ENCODE data around the gene DGCR2. TPM values are rescaled to one million over a fixed set of nuclear protein-coding genes. Genes with fewer than 3 reads are reported as not detected.

The DGCR2 gene
- total RNA-seq, 1 experiment from 2014 or later = 29.3 TPM

DNA sequence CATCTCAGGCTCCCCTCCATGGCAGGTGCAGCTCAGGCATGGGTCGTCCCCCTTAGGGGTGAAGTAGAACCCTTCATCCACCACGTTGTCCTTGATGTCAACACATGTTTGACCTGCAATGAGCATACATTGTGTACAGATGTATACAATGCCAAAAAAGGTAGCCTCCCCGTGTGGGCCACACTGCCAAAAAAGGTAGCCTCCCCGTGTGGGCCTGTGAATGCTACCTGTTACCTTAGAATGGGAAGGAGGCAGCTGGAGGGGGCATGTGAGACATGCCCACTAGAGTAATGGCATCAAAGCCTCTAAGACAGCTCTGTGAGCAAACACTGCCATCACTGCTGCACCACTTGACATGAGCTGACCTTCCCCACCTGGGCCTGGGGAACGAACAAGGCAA lies 73.7 kb downstream of the DGCR2 start:
- Histone ChIP-seq H3K9me3 (replicated peaks) (no peaks in the 10 kb centered on the region), H3K4me1 (no peaks in the 10 kb centered on the region), H3K36me3 (peaks cover 20% of the 10 kb centered on the region), H3K4me3 (no peak overlapping the region), H3K27ac (no peak overlapping the region), H3K27me3 (no peaks in the 10 kb centered on the region)
- no peak for DNase-seq

DNA sequence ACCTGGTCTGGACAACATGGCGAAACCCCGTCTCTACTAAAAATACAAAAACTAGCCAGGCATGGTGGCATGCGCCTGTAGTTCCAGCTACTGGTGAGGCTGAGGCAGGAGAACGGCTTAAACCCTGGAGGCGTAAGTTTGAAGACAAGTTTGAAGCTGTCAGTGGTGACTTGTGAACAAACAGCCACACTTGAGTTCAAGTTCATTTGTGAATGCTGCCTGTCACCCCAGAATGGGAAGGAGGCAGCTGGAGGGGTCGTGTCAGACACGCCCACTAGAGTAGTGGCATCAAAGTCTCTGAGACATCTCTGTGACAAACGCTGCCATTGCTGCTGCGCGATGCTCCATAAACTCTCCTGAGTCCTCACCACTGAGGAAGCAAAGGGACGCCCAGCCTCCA lies 74.2 kb downstream of the DGCR2 start:
- H3K9me3 ChIP-seq (replicated peaks) = no peaks in the 10 kb centered on the region
- no peaks in the 10 kb centered on the region for H3K4me1 ChIP-seq
- no peaks in the 10 kb centered on the region for H3K27me3 ChIP-seq
- H3K27ac ChIP-seq = no peak overlapping the region
- DNase-seq = no peak
- peaks cover 20% of the 10 kb centered on the region for H3K36me3 ChIP-seq
- H3K4me3 ChIP-seq = no peak overlapping the region

DNA sequence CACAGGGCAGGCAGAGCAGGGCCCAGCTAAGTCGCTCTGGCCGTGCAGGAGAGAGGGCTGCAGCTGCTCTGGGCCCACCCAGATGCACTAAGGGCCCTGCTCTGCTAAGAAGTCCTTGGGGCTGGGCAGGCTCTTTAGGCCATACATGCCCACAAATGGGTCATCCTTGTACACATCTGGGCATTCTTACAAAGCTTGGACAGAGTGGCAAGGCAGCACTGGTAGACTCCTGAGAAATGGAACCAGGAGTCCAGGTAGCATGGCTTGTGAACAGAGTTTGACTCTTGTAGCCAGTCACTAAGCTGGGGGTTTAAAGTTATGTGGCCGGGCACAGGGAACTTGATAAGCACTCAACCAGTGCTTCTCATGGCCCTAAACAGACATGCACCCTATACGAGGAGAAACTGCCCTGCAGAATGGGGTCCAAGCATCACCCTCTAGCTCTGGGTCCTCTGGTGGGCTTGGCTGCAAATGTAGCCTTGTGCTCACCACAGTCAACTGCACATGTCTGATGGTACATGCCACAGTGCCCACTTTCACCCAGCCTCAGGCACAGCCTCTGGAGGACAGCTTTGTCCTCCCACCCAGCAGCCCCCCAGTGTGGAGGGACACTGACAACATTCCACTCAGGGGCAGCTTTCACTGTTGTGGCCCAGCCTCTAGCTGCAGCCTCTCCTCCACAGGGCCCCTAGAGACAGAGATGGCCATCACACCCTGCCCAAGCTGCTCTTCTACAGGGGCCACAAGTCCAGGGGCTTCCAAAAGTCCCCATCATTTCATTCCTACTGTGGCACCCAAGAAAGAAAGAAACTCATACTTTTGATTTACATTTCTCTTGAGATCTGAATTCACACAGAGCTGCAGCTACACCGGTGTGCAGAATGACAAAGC lies 75.2 kb downstream of the DGCR2 start:
- DNase-seq = no peak
- H3K4me1 ChIP-seq = no peaks in the 10 kb centered on the region
- H3K36me3 ChIP-seq = peaks cover 20% of the 10 kb centered on the region
- H3K4me3 ChIP-seq = no peak overlapping the region
- H3K27ac ChIP-seq = no peak overlapping the region
- no peaks in the 10 kb centered on the region for H3K9me3 ChIP-seq (replicated peaks)
- no peaks in the 10 kb centered on the region for H3K27me3 ChIP-seq

DNA sequence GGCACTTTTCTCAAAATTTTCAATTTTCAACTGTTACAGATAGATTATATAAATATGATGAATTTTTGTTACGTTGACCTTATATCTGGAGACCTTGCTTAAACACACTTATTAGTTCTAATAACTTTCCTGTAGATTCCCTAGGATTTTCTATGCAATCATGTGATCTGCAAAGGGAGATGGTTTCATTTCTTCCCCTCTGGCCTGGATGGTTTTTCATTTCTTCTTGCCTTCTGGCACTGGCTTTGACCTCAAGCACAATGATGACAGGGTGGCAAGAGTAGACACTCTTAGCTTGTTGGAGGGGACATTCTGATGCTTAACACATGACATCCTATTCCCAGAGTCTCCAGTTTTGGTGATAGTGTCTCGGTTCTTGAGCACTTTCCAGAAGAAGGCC lies 75.9 kb downstream of the DGCR2 start:
- DNase-seq = no peak
- Histone ChIP-seq H3K27ac (no peak overlapping the region), H3K4me3 (no peak overlapping the region), H3K36me3 (peaks cover 20% of the 10 kb centered on the region), H3K27me3 (no peaks in the 10 kb centered on the region), H3K9me3 (replicated peaks) (no peaks in the 10 kb centered on the region), H3K4me1 (no peaks in the 10 kb centered on the region)

DNA sequence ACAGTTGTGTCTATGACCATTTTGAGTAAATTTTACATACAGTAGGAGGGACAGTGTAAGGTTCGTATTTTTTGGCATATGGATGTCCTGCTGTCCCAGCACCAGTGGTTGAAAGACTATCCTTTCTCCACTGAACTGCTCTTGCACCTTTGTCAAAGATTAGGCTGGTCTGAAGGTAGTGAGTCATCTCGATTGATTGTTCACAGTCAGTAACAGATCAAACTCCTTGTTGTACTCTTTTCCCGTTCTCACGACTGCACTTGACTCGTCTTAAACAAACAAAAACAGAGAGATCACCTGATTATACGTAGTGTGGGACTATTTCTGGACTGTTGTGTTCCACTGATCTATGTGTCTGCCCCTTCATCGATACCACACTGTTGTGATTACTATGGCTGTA lies 77.1 kb downstream of the DGCR2 start:
- no peaks in the 10 kb centered on the region for H3K4me1 ChIP-seq
- no peak overlapping the region for H3K4me3 ChIP-seq
- no peaks in the 10 kb centered on the region for H3K27me3 ChIP-seq
- DNase-seq = no peak
- no peak overlapping the region for H3K27ac ChIP-seq
- H3K9me3 ChIP-seq (replicated peaks) = no peaks in the 10 kb centered on the region
- peaks cover 20% of the 10 kb centered on the region; the same call in 1 of the 2 replicates for H3K36me3 ChIP-seq

DNA sequence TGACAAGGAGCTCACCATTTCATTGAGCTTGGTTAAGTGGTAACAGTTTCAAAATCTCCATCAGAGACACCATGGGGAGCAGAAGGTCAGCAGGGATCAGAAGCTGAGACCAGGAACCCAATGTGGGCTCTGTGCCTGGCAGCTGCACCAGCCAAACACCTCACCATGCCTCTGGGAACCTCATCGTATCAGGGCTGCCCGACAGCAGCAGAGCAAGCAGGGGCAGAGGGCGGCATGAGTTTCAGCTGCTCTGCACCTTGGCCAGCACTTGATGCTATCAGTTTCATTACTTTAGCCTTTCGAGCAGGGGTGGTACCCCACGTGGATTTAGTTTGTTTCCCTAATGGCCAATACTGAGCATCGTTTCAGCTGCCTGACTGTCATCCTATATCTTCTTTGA lies 77.8 kb downstream of the DGCR2 start:
- DNase-seq = no peak
- Histone ChIP-seq H3K9me3 (replicated peaks) (no peaks in the 10 kb centered on the region), H3K4me1 (no peaks in the 10 kb centered on the region), H3K4me3 (no peak overlapping the region), H3K36me3 (peaks cover 20% of the 10 kb centered on the region; the same call in 1 of the 2 replicates), H3K27ac (no peak overlapping the region), H3K27me3 (no peaks in the 10 kb centered on the region)

DNA sequence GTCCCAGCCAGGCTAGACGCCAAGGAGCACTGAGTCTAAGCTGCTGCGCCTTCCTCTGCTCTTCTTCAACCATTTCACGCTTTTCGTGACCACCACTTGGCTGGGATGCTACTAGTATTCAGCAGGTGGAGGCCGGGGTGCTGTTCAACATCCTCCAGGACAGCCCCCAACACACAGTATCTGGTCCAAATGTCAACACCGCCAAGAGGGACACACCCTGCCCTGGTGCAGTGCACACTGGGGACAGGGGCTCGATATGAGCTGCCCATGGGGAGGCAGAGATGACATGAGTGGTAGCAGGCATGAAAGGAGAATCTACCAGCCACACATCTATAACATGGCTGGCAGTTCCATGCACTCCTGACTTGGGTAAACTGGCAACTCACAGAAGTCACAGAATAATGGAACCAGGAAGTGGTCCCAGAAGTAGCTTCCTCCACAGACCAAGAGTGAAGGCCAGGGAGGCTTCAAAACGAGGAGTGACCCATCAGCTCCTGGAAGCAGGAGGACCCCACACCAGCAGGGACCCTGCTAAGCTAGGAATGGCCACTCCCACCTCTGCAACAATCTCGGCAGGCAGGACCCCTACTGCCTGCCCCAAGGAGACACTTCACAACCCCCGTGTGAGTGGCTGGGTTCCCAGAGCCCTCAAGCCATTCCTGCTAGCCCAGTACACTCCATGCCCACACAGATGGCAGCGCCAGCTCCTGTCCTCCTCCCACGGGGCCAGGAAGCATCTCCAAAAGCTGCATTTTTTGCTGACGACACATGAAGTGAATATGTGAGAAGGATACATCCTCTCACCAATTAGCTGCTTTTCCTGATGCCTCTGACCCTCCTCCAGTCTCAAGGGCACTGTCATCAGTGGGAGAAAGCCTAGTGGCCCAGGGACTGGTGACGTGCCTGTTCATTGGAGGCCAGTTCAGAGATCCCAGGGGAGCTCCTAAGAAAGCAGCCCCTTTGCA lies 78.8 kb downstream of the DGCR2 start:
- no peaks in the 10 kb centered on the region for H3K27me3 ChIP-seq
- peaks cover 20% of the 10 kb centered on the region; the same call in 1 of the 2 replicates for H3K36me3 ChIP-seq
- H3K9me3 ChIP-seq (replicated peaks) = no peaks in the 10 kb centered on the region
- no peak overlapping the region for H3K27ac ChIP-seq
- no peak overlapping the region for H3K4me3 ChIP-seq
- no peaks in the 10 kb centered on the region for H3K4me1 ChIP-seq
- no peak for DNase-seq

DNA sequence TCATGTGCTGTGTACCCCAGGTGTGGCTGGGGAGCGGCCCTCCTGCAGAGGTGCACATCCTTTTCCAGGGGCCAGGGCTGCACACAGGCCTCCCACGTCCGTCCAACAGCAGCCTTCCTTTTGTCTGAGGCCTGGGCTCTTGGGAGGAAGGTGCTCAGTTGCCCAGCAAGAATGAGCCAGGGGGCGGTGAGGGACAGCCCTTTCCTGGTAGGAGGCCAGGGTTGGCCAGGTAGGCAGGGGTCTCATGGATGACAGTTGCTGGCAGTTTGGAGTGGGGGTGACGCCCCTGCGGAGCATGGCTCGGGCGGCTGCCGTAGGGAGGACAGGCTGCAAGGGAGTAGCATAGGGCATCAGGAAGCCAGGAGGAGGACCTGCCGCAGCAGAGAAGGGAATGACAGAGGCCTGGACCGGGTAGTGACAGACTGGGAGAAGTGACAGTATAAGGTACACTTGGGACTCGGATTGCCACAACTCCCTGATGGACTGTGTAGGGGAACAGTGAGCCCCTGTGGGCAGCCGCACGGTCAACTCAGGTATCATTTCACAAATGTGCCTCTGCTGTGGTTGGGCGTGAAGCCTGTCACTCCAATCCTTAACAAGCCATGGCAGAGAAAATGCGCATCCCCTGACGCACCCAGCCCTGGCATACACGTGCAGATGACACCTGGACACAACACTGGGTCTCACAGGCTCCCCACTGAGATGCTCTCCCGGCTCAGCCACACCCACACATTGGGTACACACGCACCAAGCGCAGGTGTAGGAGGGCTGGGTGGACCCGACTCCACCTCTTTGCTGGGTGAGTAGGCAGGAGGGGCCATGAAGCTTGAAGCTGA lies 79.7 kb downstream of the DGCR2 start:
- DNase-seq = no peak
- no peaks in the 10 kb centered on the region for H3K9me3 ChIP-seq (replicated peaks)

DNA sequence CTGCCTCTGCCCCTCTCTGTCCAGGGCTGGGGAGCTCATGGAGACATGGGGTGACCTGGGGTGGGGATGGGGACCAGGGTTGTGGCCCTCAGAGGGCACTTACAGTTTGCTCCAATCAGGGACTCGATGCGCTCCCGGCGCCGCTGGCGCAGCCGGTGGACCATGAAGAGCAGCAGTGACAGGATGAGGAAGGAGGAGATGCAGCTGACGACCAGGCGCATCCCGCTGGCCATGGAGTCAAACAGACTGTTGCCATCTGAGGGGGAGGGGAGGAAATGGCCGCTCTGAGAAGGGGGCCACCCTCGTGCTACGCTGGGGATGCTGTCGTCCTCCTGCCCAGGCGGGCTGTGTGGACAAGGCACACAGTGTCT lies 80.5 kb downstream of the DGCR2 start:
- peaks cover 13% of the 10 kb centered on the region; the same call in 1 of the 2 replicates for H3K36me3 ChIP-seq
- DNase-seq = no peak
- no peak overlapping the region for H3K4me3 ChIP-seq
- no peaks in the 10 kb centered on the region for H3K4me1 ChIP-seq
- no peak overlapping the region for H3K27ac ChIP-seq
- H3K27me3 ChIP-seq = no peaks in the 10 kb centered on the region
- no peaks in the 10 kb centered on the region for H3K9me3 ChIP-seq (replicated peaks)

More for the DNA sequence above, 79.7 kb downstream of the DGCR2 start:
- no peak overlapping the region for H3K27ac ChIP-seq
- H3K4me1 ChIP-seq = no peaks in the 10 kb centered on the region
- H3K27me3 ChIP-seq = no peaks in the 10 kb centered on the region
- peaks cover 15% of the 10 kb centered on the region; the same call in 1 of the 2 replicates for H3K36me3 ChIP-seq
- H3K4me3 ChIP-seq = no peak overlapping the region

DNA sequence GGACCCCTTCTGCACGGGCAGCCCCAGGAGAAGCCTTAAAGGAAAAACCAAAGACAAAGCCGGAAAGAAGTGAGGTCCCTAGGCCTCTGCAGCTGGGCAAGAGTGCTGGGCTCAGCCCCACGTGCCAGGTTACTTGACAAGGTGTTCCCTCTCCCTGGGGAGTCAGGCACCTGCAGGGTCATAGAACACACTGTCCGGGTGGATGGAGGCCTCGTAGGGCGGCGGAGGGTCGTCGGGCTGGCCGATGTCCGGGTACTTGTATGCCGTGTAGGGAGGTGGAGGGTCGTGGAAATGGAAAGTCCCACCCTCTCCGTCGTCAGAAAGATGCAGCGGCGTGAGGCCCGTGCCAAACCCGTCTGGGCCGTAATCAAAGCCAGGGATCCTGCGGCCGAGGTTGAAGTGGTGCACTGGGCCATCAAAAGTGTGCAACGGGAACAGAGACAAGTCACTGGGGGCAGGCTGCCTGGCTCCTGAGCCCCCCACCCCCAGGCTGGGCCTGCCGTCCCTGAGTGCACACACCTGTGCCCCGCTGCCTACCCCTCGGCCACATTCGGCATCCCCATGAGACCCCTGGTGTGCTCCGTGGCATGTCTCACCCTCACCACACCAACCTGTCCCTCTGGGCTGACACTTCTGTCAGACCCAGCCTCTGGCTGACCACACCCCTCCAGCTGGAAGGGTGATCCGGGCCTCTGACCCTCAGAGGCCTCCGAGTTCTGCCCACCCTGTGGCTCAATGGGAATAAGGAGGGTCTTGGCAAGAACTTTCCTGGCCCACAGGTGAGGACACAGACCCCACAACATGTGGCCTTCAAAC lies 81.1 kb downstream of the DGCR2 start:
- no peaks in the 10 kb centered on the region for H3K9me3 ChIP-seq (replicated peaks)
- no peak overlapping the region for H3K27ac ChIP-seq
- DNase-seq = no peak
- H3K27me3 ChIP-seq = no peaks in the 10 kb centered on the region
- no peak overlapping the region for H3K4me3 ChIP-seq
- H3K36me3 ChIP-seq = peaks cover 8% of the 10 kb centered on the region; the same call in 1 of the 2 replicates
- H3K4me1 ChIP-seq = no peaks in the 10 kb centered on the region

DNA sequence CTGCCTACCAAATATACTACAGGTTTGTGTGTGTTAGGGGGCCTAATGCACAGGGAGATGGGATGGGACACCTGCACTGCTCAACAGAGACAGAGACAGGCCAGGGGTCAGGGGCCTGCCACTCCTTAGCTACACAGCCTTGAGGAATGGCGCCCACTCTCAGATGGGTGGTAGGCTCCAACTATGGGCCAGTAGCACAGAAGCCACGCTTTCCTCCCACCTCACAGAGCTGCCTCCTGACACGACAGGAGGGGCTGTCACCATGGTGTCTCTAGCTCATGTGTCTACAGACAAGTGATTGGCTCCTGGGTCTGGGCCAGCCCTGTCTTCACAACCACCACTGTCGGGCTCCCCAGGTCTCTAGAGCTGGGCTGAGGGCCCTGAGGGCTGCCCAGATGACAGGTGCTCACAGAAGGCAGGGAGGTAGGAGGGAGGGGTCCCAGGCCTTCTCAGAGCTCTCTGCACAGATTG lies 81.8 kb downstream of the DGCR2 start:
- Histone ChIP-seq H3K36me3 (peaks cover 8% of the 10 kb centered on the region; the same call in 1 of the 2 replicates), H3K9me3 (replicated peaks) (no peaks in the 10 kb centered on the region), H3K4me3 (no peak overlapping the region), H3K4me1 (no peaks in the 10 kb centered on the region), H3K27me3 (no peaks in the 10 kb centered on the region), H3K27ac (no peak overlapping the region)
- no peak for DNase-seq

DNA sequence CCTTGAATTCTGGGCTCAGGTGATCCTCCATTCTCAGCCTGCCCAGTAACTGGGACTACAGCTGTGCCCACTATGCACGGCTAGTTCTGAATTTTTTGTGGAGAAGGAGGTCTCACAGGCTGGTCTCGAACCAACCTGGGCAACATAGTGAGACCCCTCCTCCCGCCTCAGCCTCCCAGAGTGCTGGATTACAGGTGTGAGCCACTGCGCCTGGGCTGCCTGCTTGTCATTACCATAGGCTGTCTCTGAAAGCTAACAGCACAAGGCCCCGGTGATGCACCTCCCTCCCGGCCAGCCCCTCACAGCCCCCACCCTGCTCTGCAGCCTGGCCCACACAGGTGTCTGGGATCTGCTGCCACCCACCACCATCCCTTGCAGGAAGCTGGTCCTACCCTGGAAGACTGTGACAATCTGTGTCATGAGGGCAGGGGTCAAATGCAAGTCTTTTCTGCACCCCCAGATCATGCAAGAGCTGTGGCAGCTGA lies 82.4 kb downstream of the DGCR2 start:
- DNase-seq = no peak

DNA sequence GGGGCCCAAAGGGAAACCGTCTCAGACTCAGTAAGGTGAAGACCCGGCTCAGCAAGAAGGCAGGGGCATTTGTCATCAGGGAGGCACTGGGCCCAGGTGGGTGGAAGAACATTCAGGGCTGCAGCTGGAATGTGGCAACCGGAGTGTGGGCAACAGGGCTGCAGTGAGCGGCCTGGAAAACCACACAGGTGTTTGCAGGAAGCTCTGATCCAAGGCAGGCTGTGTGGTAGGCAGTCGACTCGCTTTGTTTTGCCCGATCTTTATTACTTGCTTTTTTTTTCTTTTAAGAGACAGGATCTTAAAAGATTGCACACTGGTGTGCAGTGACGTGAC lies 82.8 kb downstream of the DGCR2 start:
- H3K36me3 ChIP-seq = no peaks in the 10 kb centered on the region
- no peaks in the 10 kb centered on the region for H3K27me3 ChIP-seq
- H3K4me1 ChIP-seq = no peaks in the 10 kb centered on the region
- H3K27ac ChIP-seq = no peak overlapping the region
- H3K9me3 ChIP-seq (replicated peaks) = no peaks in the 10 kb centered on the region
- H3K4me3 ChIP-seq = no peak overlapping the region
- no peak for DNase-seq

More for the DNA sequence above, 82.4 kb downstream of the DGCR2 start:
- no peak overlapping the region for H3K4me3 ChIP-seq
- H3K27ac ChIP-seq = no peak overlapping the region
- no peaks in the 10 kb centered on the region for H3K9me3 ChIP-seq (replicated peaks)
- peaks cover 4% of the 10 kb centered on the region; the same call in 1 of the 2 replicates for H3K36me3 ChIP-seq
- no peaks in the 10 kb centered on the region for H3K27me3 ChIP-seq
- no peaks in the 10 kb centered on the region for H3K4me1 ChIP-seq

All from SJCRH30 (cell line).